HuH-7.5 (cell line): ENCODE data around the gene SLC22A1.
"Not testable (repeated sequence)": the region's sequence is repeated elsewhere in the genome, so short reads cannot be mapped to it uniquely, and the experiment has no call there.

Experiments
- DNase-seq: peaks from one replicate; pipeline ENCODE4 v3.0.0; 2011; ENCODE audit warnings: low spot score

SLC22A1 gene

DNA sequence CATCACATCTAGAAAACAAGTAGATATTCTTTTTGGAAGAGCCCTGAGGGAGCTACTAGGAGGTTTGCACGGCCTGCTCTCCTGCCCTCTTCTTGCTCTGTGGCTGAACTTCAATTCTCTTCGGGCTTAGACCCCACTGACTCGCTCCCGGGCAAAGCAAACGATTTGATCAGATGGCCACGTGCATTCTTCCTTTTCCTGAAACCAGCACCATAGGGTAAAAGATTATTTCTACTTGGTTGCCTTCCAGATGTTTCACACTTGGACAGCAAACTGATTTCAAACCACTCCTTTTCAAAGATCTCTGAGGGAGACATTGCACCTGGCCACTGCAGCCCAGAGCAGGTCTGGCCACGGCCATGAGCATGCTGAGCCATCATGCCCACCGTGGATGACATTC lies at the start of gene SLC22A1:
Gene SLC22A1 (plus strand): TSS at position 258 of the 400 bp plus-strand sequence. CDS start 121 bp downstream, at position 379.
- DNase-seq, result no peak

DNA sequence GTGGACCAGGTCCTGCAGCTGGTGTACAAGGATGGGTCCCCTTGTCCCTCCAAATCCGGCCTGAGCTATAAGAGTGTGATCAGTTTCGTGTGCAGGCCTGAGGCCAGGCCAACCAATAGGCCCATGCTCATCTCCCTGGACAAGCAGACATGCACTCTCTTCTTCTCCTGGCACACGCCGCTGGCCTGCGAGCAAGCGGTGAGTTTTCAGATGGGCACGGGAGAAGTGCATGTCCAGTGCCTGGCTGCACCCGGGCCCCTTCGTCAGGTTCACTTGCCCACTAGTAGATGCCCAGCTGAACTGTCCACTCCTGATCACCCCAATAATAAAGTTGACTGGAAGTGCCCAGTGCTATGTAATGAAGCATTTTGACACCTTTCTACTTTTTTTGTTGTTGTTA lies 48.3 kb upstream of the SLC22A1 start:
- no peak for DNase-seq

DNA sequence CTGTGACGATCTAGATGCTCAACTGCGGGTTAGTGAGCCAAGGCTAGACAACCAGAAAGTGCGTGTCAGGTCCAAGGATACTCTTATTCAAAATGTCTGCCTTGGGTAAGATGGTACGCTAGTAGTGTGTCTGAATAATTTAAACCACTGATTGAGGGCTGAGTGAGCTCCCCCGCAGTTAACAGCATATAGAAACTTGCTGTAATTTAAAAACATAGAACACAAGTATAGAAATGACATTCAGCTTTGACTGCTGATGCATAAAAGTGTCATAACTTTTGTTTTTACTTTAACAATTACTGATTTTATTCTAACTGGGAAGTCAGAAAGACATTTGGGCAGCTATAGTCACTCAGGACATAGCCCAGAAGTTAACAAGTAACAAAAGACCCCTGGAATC lies 45.6 kb upstream of the SLC22A1 start:
- no peak for DNase-seq

DNA sequence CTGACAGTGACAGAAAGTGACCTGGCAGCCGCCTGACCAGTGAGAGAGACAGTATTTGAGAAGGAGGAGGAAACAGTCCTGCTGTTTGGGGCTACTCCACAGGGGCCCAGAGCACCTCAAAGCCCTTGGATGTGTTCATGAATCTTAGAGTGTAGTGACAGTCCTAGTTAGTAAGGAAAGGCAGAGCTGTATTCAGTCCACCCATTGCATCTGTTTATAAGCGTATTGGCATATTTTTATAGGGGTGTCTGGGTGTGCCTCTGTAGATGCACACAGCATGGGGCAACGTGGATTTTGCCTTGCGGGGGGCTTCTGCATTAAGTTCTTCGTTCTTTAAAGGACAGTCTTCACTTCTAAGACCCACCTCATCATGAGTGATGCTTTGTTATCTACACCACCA lies 44.6 kb upstream of the SLC22A1 start:
- no peak for DNase-seq

DNA sequence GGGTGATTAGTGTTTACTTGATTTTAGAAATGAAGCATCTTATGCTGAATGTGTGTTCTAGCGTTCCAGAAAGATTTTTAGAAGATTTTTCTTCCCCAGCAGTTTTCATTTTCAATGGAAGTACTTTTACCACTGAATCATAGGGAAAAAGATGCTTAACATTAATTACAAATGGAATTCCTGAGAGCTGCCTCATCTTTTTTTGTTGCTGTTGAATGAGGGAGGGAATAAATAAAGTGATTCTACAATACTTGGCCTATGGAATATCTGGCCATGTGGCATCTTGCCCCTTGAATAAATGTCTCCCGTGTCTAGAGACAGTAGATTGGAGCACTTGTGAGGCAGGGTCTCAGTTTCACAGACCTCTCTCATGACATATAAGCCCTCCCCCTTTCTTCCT lies 44.1 kb upstream of the SLC22A1 start:
- no peak for DNase-seq

DNA sequence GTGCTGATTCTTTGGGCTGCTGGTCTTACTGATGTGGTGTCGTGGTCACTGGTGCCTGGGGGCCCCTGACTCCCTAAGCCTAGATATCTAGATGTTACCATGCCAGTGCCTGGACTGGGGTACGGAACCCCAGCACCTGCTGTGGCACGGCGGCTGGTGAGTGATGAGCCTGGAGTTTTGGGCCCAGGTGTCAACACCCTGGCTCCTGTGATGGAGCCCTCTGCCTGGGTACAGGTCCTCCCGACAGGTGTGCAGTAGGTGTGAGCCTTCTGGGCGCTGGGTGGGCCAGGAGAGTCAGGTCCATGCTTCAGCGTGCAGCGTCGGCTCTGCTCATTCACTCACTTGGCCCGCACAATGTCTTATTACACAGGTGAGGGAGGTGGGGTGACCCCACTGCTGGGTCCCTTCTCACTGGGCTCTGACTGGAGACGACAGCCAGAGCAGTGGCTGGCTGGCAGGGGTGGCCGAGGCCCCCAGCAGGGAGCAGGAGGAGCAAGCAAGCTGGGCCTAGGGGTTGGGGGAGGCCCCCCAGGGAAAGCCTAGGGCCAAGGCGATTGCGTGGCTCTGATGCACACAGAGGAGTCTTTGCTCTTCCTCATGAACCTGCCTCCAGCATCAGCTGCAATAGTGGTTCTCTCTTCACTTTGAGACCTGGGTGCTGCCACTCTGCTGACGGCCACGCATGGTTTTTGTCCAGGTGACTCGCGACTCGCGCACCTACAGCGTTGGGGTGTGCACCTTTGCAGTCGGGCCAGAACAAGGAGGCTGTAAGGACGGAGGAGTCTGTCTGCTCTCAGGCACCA lies 42.5 kb upstream of the SLC22A1 start:
- no peak for DNase-seq

DNA sequence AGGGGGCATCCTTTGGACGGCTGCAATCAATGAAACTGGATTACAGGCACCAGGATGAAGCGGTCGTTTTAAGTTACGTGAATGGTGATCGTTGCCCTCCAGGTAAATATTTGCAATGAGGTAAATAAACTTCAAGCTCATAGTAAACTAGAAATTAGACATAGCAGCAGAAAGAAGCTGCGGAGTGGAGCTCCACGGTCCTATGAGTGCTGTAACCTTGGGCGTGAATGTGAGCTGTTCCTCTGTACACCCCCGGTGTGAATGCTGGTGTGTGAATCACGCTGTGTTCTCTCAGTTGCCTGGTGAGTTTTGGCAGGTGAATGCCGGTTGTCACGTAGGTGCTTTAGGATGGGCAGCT lies 42.0 kb upstream of the SLC22A1 start:
- no peak for DNase-seq

DNA sequence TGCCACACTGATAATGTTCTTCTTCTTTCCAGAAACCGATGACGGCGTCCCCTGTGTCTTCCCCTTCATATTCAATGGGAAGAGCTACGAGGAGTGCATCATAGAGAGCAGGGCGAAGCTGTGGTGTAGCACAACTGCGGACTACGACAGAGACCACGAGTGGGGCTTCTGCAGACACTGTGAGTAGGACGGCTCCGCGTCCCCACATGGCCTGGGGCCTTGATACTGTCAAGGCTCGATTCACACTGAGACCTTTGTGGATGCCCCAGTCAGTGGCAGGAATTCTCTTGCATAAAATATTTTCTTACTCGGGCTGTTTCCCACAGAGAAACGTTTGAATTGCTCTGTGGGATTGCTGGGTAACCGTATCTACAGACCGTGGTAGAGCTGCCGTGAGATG lies 41.5 kb upstream of the SLC22A1 start:
- no peak for DNase-seq

DNA sequence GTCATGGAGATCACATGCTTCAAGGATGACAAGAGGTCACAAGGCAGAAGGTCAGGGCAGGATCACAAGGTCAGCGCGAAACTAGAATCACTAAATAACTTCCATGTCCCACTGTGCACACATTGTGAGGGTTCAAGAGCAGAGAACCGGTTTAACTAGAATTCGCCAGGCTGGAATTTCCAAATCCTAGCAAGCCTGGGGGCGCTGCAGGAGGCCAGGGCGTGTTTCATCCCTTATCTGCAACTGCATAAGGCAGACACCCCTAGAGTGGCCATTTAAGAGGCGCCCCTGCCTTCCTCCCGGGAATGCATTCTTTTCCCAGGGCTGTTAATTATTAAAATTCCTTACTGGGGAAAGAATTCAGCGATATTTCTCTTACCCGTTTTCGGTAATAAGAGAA lies 40.2 kb upstream of the SLC22A1 start:
- no peak for DNase-seq

DNA sequence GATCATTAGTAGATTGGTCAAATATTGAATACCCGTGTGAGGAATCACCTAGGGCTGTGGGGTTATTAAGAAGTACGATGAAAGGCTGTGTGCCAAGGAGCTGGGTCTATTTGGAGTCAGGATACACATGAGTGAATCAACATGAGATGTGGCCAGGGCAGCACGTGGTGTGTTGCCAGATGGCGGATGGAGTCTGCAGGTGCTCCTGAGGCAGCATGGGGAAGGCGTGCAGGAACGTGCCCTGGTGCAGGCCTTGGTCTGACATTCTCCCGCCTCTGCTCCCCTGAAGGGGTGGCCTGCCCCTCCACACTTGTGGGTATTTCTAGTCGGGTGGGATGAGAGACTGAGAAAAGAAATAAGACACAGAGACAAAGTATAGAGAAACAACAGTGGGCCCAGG lies 39.0 kb upstream of the SLC22A1 start:
- DNase-seq, result no peak

DNA sequence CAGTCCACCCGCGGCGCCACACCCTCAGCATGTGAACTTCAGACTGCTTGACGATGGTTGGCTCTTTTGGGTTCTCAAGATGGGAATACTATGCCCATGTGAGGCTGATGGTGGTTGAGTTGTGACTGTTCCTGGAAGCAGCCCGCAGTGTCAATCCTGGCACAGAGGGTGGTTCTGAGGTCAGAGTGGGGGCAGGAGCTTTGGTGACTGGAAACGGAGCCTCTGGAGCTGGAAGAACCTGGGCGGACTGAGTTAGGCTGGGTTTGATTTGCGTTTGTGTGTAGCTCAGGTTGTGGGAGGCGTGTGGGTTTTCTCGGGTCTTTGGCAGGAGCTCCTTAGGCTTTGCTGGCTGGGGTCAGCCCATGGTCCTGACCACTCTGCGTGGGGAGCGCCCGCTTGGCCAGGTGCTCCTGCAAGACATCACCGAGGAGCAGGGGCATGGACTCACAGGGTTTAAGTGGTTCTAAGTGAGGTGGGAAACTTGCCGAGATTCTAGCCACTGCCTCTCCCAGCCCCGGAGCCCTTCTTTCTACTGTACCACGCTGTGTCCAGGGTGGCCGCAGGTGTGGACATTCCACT lies 37.3 kb upstream of the SLC22A1 start:
- no peak for DNase-seq

DNA sequence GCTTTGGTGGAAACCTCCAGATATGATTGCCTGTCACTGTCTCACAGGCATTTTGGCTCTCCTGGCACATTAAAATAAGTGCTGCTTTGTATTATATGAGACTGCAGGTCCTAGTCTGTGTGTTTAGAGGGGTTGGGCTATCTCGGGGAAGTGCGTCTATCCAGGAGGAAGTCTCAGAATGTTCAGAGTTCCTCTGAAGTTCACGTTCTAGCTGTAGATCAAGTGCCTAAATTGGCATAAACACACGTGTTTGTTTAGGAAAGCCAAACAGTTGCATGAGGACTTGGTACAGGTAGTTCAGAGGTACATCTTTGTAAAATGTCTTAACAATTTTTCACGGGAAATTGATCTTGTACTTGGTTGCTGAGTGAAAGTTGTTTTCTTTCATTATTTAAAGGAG lies 36.4 kb upstream of the SLC22A1 start:
- DNase-seq, result no peak

DNA sequence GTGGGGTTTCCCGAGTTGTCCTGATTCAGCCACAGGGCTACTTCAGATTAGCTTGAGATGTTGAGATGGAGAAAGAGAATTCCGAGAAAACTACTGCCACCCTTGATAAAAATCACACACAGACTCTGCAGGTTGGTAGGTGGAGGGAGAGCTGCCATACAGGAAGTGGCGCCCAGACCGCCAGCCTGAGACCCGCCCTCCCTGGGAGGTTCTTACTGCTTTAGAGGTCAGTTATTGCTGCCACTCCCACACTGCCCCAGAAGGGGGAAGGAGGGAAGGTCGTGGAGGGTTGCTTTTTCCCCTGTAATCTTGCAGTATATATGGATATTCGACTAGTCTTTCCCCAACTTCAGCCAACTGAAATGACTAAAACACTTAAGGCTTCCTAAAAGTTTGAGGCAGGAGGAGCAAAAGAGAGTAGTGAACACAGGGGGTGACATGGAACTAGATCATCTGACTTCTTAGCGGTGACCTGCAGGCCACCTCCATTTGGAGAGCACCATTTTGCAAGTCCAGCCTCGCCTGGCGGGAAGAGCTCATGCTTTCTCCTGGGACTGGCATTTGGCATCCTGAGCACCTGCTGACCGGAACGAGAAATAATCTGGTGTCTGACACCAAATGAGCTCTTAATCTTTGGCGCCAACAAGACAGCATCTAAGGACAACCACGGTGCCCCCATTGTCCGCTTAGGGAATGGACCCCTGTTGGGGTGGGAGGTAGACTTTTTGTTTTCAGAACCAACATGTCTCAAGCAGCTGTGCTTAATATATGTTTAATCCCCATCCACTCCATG lies 35.7 kb upstream of the SLC22A1 start:
- DNase-seq, result no peak

DNA sequence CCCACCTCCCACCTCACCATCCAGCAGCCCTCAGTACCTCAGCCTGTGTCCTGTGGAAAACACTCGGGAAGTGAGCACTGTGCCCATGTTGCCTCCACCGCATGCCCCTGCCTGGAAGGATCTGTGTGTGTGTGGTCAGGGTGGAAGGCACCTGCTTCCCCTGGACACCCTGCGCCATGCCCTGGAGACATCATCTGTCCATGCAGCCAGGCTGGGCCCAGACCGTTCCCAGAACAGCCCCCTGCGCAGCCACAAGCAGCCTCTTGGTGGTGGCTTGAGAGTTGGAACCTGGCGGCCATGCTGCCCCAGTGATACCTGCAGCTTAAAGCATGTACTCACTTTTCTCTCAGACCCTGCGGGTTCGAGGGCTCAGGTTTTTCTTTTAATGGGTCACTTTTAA lies 34.9 kb upstream of the SLC22A1 start:
- no peak for DNase-seq

DNA sequence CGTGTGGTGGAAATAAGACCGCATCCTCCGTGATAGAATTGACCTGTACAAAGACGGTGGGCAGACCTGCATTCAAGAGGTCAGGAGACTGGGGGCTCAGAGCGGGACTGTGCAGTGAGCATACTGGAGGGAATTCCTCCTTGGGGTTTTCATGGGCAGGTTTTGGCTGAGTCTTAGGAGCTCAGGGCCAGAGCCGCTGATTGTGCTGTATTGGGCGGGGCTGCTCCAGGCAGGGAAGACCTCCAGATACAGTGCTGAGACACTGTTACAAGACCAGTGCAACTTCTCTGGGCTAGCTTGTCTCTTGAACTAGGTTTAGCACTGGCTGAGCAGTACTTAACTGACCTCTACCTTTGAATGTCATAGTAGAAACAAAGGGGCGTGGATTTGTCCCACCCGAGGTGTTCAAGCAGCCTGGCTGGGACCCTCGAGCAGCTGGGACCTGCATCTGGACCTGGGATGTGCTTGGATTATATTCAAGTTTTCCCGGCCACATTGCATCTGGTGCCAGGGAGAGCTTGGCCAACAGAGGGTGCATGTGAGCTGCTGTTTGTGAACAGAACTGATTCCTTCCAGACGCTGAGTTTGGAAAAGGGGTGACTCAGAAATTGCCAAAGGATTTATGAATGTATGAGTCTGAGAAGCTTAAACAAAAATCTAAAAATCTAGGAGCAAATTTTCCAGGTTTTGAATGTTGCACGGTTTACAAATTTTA lies 33.4 kb upstream of the SLC22A1 start:
- DNase-seq, result peak; percentile 75

DNA sequence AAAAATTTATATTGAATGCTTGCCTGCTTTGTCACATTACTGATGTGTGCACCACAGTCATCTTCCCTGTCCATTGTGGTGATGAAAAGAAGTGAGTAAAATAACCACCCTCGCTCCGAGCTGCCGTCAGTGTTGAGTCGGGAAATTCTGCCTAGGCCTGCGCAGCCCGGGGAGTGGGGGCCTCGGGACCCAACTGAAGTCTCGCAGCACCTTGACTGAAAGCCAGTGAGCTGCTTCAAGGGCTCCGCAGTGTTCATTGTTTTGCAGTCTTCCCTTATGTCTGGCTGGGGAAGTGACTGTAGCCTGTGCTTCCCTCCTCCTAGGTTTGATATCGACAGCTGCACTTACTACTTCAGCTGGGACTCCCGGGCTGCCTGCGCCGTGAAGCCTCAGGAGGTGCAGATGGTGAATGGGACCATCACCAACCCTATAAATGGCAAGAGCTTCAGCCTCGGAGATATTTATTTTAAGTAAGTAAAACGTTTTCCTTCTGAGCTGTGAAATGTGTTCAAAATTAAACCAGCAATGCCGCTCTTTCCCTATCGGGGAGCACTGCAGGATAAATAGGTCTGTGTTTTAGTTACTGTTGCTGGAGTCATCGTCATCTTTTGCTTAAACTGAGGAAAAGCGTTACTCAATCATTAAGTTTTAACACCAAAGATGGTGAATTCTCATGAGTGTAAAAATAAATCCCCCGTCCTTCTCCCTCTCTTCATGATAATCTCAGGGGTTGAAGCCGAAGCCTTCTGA lies 32.7 kb upstream of the SLC22A1 start:
- DNase-seq, result no peak

DNA sequence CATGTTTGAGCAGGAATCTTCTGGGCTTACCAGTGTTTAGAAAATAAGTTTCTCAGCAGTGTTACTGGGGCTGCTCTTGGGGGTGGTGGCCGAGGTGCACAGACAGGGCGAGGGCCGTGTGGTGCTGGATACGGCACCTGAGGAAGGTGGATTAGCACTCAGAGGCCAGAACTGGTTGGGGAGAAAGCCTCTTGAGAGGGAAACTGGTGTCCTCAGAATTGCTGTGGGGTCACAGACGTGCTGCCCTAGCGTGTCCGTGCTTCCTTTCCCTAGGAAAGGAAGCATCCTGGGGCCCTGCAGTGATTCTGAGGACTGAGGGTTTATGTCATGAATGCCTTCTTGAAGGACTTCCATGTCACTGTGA lies 32.1 kb upstream of the SLC22A1 start:
- DNase-seq, result no peak

DNA sequence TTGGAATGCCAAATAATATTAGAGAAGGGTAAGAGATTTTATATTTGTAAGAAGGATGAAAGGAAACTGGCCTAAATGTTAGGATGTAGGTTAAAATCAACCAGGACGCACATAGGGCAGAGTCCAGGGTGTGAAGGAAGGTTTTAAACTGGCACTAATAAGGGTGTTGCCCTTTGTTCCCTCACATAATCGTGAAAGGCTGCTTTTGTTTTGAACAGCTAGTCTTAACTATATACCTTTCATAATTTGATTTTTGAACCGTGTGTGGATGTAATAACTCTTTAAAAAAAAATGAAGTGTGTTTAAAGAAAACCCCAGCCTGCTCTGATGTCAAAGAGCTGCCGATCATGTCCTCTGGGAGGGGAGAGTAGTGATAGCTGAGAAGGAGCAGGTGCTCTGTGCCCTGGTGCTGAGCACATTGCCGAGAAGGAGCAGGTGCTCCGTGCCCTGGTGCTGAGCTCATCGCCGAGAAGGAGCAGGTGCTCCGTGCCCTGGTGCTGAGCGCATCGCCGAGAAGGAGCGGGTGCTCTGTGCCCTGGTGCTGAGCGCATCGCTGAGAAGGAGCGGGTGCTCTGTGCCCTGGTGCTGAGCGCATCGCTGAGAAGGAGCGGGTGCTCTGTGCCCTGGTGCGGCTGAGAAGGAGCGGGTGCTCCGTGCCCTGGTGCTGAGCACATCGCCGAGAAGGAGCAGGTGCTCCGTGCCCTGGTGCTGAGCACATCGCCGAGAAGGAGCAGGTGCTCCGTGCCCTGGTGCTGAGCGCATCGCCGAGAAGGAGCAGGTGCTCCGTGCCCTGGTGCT lies 31.0 kb upstream of the SLC22A1 start:
- DNase-seq, result not testable (repeated sequence)

DNA sequence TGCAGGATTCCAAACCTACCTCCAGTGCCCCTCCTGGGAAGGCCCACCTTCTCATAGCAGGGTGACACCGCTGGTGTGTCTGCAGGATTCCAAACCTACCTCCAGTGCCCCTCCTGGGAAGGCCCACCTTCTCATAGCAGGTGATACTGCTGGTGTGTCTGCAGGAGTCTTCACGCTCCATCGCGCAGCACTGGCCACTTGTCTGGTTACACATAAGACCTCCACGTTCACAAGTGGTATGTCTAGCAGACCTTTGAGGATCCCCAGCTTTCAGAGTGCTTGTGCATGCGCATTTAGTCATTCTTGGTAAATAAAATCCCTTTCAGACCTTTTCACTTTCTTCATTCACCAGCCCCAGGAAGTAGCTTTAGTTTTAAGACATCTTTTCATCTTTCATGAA lies 29.4 kb upstream of the SLC22A1 start:
- DNase-seq, result not testable (repeated sequence)

DNA sequence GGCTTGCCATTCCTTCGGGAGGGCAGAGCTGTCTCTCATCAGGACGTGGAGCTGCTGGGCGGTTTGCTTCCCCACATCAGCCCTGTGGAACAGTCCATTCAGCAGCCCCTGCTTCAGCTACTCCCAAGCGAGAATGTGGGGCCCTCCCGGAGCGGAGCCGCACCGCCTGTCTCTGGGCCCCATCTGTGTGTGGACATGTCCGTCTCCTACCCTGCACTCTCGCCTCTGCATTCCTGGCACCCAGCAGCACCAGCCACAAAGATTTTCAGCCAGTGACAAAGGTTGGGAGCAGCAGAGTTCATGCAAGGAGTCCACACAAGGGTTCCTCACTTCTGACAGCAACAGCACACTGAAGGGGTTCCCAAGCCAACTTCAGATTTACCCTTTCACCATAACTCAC lies 29.0 kb upstream of the SLC22A1 start:
- no peak for DNase-seq

DNA sequence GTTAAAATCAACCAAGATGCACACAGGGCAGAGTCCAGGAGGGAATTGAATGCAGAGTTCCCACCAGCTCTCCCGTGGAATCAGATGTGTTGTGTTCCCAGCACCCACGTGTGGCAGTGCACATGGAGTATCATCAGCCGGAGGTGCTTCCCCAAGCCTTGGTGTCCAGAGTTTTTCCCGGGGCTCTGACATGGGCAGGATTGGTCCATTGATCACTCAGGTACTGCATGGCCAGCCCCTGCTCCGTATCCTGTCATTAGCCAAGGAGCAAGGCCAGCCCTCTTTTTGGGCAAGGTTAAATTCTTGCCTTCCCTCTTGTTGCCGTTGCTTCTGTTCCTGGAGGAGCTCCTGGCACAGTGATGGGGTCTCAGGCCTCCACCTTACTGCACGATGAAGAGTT lies 28.6 kb upstream of the SLC22A1 start:
- no peak for DNase-seq
